KG1 (cell line): Measurements from ENCODE around the gene BORCS5.
"Not testable (repeated sequence)": the region's sequence is repeated elsewhere in the genome, so short reads cannot be mapped to it uniquely, and the experiment has no call there.

Experiments used
- DNase-seq: peaks from one replicate; lab custom pipeline; 2025; lab: John Stamatoyannopoulos, UW

BORCS5 gene

GRCh38 chr12:12488296-12488695, 131.4 kb downstream of the BORCS5 start:
- DNase-seq, result no peak

- no peak for DNase-seq
Measured at GRCh38 chr12:12488823-12489550, 132.1 kb downstream of the BORCS5 start.

DNA sequence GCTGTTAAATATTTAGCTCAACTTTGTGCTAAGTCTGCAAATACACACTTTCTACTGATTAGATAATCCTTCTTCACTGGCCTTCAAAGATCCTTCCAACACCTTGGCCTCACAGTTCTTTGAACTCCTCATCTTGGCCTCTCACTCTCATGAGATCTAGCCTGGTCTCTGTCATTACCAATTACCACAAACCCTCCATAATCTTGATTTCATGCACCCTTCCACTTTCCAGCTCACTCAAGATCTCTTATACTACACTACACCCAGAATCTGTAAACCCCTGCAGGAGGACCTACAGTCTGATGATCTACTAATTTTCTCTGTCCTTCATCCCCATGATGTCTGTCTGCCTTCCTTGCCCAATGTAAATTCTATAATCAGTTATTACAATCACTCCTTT, 134.7 kb downstream of the BORCS5 start:
- no peak for DNase-seq

- no peak for DNase-seq
Measured at GRCh38 chr12:12492547-12492946, 135.7 kb downstream of the BORCS5 start.

- no peak for DNase-seq
Measured at GRCh38 chr12:12495536-12495935, 138.7 kb downstream of the BORCS5 start.

- no peak for DNase-seq
Measured at GRCh38 chr12:12498210-12498609, 141.3 kb downstream of the BORCS5 start.

GRCh38 chr12:12499909-12500604, 143.2 kb downstream of the BORCS5 start:
- DNase-seq, result no peak

GRCh38 chr12:12501121-12501520, 144.2 kb downstream of the BORCS5 start:
- DNase-seq, result no peak

GRCh38 chr12:12502130-12502814, 145.4 kb downstream of the BORCS5 start:
- not testable (repeated sequence) for DNase-seq

DNA sequence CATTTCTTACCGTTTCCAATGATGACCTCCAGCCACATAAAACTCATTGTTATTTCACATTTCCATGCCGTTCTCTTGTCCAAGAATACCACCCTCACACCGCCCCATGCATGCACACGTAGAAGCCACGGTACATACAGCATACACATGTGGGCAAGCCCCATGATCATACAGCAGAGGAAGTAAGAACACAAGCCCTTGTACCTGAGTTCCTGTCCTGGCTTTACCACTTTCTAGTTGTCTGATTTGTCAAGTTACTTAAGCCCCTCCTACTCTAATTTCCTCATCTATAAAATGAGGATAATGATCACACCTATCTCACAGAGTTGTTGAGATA, 145.9 kb downstream of the BORCS5 start:
- no peak for DNase-seq

DNA sequence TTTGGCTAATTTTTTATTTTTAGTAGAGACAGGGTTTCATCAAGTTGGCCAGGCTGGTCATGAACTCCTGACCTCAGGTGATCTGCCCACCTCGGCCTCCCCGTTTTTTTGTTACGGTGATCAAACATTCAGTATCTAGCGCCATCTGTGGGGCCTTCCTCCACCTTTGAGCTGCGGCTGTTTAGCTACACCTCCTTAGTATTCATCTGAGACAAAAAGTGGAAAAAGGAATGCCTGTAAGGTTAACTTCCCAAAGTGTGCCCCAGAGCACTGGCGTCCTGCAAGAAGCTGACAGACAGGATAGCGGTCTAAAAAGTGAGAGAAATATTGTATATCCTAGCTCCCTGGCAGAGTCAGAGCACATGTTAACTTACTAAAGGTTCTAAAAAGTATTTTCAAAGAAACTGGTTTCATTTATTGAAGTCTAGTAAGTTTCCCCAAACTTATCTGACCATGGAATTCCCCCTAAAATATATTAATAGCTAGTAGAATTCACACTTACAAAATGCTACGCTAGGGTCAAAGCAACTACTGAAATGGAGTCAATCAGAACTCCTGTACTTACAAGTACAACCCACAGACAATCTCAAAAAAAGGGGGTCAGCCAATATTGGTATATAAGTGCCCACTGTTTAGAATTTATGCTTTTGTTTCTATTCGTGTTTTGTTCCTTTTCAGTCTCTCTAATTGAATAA, 146.7 kb downstream of the BORCS5 start:
- no peak for DNase-seq

GRCh38 chr12:12505544-12506495, 148.9 kb downstream of the BORCS5 start:
- DNase-seq, result no peak

DNA sequence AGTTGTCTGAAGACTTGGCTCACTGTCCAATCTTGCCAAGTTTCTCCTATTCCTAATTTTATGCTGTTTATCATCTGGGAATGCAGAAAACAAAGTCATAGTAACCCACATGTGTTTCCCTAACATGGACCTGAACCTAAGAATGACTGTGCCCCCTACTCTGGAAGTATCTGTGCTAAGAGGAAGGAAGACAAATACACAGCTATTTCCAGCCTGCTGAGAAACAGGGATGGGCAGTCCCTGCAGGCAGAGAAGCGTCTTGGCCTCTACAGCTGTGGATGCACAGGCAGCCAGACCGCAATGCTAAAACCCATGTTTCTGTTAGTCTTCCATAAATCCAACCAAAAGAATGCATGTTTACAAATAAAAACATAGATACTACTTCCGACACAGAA, 149.6 kb downstream of the BORCS5 start:
- DNase-seq, result no peak

DNA sequence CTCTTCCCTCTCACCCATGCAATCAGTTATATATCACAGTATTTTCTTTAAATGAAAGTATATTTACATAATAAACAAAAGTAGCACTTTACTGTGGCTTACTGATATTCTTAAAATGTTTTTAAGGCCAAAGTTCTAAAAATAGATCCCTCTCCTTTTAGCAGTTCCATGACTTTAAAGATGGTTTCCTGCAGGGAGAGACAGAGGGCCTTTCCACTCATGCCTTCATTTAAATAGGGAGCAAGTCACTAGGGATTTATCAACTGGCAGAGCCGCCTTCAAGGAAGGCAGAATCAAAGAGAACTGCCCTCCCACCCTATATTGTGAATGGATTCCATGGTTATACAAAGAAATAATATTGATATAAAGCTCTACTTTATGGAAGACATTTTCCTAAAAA, 150.2 kb downstream of the BORCS5 start:
- no peak for DNase-seq

GRCh38 chr12:12508612-12509011, 151.7 kb downstream of the BORCS5 start:
- DNase-seq, result no peak

DNA sequence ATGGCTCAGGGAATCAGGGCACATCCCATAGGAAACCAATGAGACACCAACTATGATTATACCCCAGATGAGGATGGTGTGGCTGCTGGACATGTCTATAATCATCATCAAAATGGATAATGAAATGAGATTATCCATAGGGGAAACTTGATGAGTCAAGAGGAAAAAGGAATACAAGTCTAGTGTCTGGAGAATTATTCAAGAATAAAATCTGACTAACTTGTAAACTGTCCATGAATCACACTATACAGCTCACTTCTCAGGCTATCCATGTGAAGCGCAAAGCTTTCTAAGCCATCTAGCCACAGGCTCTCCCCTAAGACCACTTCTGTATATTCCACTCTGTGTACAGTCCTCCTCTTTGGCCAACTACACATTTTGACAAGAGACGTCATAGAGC, 153.3 kb downstream of the BORCS5 start:
- DNase-seq, result no peak

GRCh38 chr12:12510551-12510950, 153.7 kb downstream of the BORCS5 start:
- no peak for DNase-seq

DNA sequence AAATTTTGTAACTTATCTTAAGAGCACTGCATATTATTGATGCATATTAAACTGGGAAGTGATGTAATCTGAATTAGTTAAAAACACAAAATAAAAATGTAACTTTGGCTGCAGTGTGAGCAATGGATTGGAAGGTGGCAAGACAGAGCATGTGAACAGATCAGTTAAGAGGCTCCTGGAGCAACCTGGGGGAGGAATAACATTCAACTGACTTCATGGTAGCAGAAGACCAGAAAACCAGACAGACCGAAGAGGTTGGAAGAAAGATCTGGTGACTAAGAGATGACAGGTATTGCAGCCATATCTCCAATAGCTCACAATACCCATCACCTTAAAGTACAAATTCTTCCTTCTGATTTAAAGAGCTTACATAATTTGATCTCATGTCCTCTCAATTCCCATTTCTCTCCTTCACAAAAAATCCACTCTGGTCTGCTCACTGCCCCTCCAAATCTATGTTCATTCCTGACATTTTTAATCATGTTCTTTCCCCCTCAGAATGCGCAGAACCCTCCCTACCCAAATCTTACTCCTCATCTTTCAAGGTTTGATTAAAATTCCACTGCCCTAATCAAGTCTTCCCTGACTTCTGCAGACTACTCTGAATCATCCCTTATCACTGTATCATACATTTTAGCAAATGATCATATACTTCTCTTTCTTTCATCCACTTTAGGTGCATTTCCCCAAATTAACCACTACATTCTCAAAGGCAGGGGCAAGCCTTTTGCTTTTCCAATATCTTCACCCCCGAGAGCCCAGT, 154.3 kb downstream of the BORCS5 start:
- no peak for DNase-seq

DNA sequence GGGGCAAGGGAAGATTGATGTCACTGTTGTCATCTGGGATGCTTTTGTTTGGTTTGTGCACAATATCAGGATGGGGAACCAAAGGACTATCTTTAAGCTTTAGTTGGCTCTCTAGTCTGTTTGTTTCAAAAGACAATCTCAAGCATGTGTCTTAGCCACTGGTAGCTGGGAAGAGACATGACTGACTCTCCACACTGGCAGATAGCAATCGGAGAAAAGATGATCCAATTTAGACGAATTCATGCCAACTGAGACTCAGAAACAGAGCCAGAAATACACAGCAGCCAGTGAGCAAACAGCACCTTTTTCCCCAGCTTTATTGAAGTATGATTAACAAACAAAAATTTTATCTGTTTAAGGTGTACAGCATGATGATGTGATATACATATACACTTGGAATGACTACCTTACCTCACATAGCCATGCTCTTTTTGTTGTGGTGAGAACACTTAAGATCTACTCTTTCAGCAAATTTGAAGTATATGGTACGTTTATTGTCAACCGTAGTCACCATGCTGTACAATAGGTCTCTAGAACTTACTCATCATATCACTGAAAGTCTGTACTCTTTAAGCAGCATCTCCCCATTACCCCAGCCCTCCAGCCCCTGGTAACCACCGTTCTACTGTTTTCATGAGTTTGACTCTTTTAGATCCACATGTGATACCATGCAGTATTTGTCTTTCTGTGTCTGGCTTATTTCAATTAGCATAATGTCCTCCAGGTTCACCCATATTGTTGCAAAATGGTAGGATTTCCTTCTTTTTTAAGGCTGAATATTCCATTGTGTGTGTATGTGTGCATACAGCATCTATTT, 155.2 kb downstream of the BORCS5 start:
- DNase-seq, result no peak
